DND-41 (cell line): ENCODE measurements around the gene MS4A14.
A peak's percentile ranks its signal among the peaks of the same experiment; 100 is the strongest.

ENCODE experiments used
- ATAC-seq: fragments of 200-7000 bp; cut with Tn5 transposase; 3 replicates; pipeline ENCODE4 v1.9.1; 2021; ENCODE audit warnings: low read depth; ENCODE audit not compliant: insufficient read depth
- DNase-seq: peaks from one replicate; pipeline ENCODE4 v3.0.0-alpha.2; 2020
- H2AFZ ChIP-seq: 2 replicates; pipeline ENCODE4 v1.6.0; 2012; ENCODE audit warnings: low read depth, low read length
- H3K27ac ChIP-seq: 2 replicates; pipeline ENCODE4 v1.5.1; 2012; ENCODE audit warnings: low read length, inconsistent platforms
- H3K27me3 ChIP-seq: fragments of 200-600 bp; sonication (generic); 2 replicates; pipeline ENCODE4 v1.6.0; 2012; ENCODE audit warnings: low read length, mild to moderate bottlenecking, inconsistent platforms; ENCODE audit not compliant: insufficient read depth, poor library complexity
- H3K36me3 ChIP-seq: 2 replicates; pipeline ENCODE4 v1.5.1; 2012; ENCODE audit warnings: low read length, inconsistent platforms; ENCODE audit not compliant: insufficient read depth
- H3K4me1 ChIP-seq: 2 replicates; pipeline ENCODE4 v1.5.1; 2012; ENCODE audit warnings: mild to moderate bottlenecking, low read length; ENCODE audit not compliant: insufficient read depth
- H3K4me2 ChIP-seq: 2 replicates; pipeline ENCODE4 v1.6.0; 2012; ENCODE audit warnings: mild to moderate bottlenecking, moderate library complexity, low read length, inconsistent platforms; ENCODE audit not compliant: insufficient read depth
- H3K4me3 ChIP-seq, 2 experiments: fragments of 200-600 bp in 1 of 2; shearing (Covaris generic) in 1 of 2; 2 replicates each; pipeline ENCODE4 v1.5.1; 2012 to 2016; ENCODE audit warnings: inconsistent platforms in 2 of 2, low read length in 2 of 2, mild to moderate bottlenecking in 2 of 2, low read depth in 1 of 2, moderate library complexity in 1 of 2
- H3K79me2 ChIP-seq: 2 replicates; pipeline ENCODE4 v1.6.0; 2012; ENCODE audit warnings: low read length, inconsistent platforms; ENCODE audit not compliant: insufficient read depth
- H3K9ac ChIP-seq: 2 replicates; pipeline ENCODE4 v1.6.0; 2012; ENCODE audit warnings: low read depth, mild to moderate bottlenecking, inconsistent platforms, low read length, moderate library complexity
- H3K9me3 ChIP-seq: 2 replicates; pipeline ENCODE4 v1.5.1; 2012; ENCODE audit warnings: low read length, moderate library complexity, mild to moderate bottlenecking, inconsistent platforms; ENCODE audit not compliant: insufficient read depth, severe bottlenecking
- H4K20me1 ChIP-seq: 2 replicates; pipeline ENCODE4 v1.6.0; 2012; ENCODE audit warnings: low read length; ENCODE audit not compliant: insufficient read depth
- EZH2 ChIP-seq: IDR thresholded peaks from 3 replicates; pipeline ENCODE4 v1.6.1; 2012; ENCODE audit warnings: borderline replicate concordance, low read depth, mild to moderate bottlenecking, moderate library complexity, low read length, inconsistent platforms; ENCODE audit not compliant: severe bottlenecking
- TF ChIP-seq, protein P1 (sequence below): IDR thresholded peaks from 2 replicates; pipeline ENCODE4 v1.5.1; 2012; ENCODE audit warnings: borderline replicate concordance, low read length, moderate library complexity, mild to moderate bottlenecking; ENCODE audit not compliant: poor library complexity, severe bottlenecking; ENCODE audit errors: extremely low read depth

The MS4A14 gene, protein sequence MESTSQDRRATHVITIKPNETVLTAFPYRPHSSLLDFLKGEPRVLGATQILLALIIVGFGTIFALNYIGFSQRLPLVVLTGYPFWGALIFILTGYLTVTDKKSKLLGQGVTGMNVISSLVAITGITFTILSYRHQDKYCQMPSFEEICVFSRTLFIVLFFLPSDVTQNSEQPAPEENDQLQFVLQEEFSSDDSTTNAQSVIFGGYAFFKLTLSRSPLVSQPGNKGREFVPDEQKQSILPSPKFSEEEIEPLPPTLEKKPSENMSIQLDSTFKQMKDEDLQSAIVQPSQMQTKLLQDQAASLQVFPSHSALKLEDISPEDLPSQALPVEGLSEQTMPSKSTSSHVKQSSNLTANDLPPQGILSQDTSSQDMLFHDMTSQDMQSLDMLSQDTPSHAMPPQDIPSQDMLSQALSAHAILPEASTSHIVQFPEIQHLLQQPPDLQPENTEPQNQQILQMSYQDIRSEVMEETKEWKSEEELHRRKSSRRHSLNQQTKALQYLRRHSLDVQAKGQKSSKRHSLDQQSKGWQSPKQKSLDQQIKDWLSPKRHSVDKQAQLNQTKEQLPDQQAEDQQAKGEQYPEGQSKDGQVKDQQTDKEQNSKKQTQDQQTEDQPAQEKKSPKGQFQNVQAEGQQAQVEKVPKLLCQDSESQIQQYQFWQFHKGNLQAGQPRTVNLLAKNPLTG

DNA sequence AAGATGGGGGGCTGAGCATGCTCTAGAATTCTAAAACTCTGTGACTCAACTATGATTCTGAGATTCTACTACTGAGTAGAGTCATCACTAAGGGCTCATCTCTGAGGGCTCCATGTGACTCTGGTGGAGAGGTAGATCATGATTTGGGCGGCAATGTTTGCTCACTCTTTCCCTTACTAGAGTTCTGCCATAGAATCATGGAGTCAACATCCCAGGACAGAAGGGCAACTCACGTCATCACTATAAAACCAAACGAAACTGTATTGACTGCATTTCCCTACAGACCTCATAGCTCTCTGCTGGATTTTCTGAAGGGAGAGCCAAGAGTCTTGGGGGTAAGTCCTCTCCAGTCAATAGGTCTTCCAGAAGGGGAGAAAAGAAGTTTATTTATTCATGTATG, at the start of gene MS4A14:
MS4A14 (plus strand) TSS at position 78 of the 400 bp plus-strand sequence; CDS start at position 198, 120 bp downstream.
- Histone ChIP-seq H3K9ac (no peak within 1 kb of the TSS), H3K36me3 (no peaks in the 10 kb centered on the region), H3K4me2 (no peak within 1 kb of the TSS), H3K9me3 (no peaks in the 10 kb centered on the region), H3K27me3 (no peaks in the 10 kb centered on the region), H4K20me1 (no peaks in the 10 kb centered on the region), H3K27ac (no peak within 1 kb of the TSS), H3K4me1 (no peaks in the 10 kb centered on the region), H3K79me2 (no peaks in the 10 kb centered on the region), H3K4me3 (no peak within 1 kb of the TSS), H2AFZ (no peak within 1 kb of the TSS)
- no peak for DNase-seq
- ATAC-seq: no peak
- TF ChIP-seq EZH2: no peak

DNA sequence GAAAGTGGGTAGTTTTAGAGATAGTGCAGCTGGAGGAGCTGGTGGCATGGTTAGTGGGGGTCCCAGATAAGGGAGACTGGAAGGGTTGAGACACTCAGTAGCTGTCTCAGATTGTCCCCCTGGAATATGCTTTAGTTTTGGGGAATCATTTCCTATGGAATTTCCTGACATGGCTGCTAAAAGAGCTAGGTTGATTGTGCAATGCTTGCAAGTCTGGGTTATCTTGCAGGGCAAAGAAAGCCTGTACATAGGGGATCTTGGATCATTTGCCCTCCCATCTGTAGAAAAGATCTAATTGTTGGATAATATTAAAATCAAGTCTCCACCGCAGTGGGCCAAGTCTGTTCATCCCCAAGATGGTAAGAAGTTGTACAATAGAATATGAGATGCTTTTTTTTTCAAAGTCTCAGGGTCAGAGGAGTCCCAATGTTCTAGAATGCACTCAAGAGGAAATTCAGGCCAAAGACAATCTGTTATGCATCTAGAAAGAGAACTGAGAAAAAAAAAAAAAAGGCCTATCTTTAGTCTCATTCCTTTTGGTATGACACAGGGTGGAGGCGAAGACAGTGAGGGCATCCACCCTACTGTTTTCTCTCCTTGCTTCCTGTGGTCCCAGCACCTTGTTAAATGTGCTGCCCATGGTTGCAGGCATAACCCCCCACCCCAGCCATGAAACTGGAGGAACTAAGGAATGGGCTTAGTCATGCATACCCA, 49.0 kb upstream of the MS4A14 start:
- ATAC-seq (no peak), DNase-seq (no peak)
- TF ChIP-seq, protein P1, sequence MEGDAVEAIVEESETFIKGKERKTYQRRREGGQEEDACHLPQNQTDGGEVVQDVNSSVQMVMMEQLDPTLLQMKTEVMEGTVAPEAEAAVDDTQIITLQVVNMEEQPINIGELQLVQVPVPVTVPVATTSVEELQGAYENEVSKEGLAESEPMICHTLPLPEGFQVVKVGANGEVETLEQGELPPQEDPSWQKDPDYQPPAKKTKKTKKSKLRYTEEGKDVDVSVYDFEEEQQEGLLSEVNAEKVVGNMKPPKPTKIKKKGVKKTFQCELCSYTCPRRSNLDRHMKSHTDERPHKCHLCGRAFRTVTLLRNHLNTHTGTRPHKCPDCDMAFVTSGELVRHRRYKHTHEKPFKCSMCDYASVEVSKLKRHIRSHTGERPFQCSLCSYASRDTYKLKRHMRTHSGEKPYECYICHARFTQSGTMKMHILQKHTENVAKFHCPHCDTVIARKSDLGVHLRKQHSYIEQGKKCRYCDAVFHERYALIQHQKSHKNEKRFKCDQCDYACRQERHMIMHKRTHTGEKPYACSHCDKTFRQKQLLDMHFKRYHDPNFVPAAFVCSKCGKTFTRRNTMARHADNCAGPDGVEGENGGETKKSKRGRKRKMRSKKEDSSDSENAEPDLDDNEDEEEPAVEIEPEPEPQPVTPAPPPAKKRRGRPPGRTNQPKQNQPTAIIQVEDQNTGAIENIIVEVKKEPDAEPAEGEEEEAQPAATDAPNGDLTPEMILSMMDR: no peak
- TF ChIP-seq EZH2: no peak
- no peaks in the 10 kb centered on the region for H3K36me3 ChIP-seq
- no peak overlapping the region for H3K4me2 ChIP-seq
- H3K4me1 ChIP-seq: no peaks in the 10 kb centered on the region
- H3K9ac ChIP-seq: no peak overlapping the region
- no peaks in the 10 kb centered on the region for H3K9me3 ChIP-seq
- H3K4me3 ChIP-seq: no peak overlapping the region
- no peaks in the 10 kb centered on the region for H4K20me1 ChIP-seq
- no peaks in the 10 kb centered on the region for H3K79me2 ChIP-seq
- no peak overlapping the region for H2AFZ ChIP-seq
- H3K27ac ChIP-seq: no peak overlapping the region
- H3K27me3 ChIP-seq: no peaks in the 10 kb centered on the region

DNA sequence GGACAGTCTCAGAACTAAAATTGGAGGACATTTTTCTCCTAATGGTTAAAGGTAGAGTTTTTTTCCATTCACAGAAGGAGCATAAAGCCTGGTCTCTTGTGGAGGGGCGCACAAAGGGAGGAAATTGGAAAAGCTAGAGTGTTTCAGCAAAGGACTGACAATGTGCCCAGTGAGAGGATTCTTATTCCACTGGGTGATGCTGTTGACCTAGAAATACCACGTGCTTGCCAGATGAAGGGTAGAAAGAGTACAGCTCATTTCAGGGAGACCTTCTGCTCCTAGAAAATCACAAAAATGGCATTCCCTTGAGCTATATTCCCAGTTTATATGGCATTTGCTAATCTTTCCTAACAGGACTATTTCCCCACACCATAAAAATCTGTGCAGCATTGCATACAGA, 48.1 kb upstream of the MS4A14 start:
- Histone ChIP-seq H3K27ac (no peak overlapping the region), H3K4me1 (no peaks in the 10 kb centered on the region), H4K20me1 (no peaks in the 10 kb centered on the region), H2AFZ (no peak overlapping the region), H3K4me2 (no peak overlapping the region), H3K36me3 (no peaks in the 10 kb centered on the region), H3K4me3 (no peak overlapping the region), H3K79me2 (no peaks in the 10 kb centered on the region), H3K9ac (no peak overlapping the region), H3K27me3 (no peaks in the 10 kb centered on the region), H3K9me3 (no peaks in the 10 kb centered on the region)
- TF ChIP-seq, protein P1: peak; percentile 30
- no peak for TF ChIP-seq EZH2
- no peak for ATAC-seq
- no peak for DNase-seq
